ENCODE measurements around the gene SLC25A48.

Gene SLC25A48

DNA sequence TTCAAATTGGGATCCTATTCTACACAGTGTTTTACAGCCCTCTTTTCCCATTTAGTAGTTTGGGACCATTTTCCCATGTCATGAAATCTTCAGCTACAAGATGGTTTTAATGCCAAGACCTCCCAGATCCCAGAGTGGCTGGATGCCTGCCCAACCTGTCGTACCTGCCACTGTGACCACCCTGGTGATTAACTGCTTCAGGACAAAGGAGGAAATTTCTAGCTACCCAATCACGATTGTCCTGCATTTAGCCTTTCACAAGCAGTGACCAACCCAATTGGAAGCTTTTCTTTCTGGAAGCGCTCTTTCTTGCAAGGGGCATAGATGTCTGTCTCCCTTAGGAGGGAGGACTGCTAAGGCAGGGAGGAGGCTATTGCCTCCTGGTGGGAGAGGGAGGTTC is 47.4 kb downstream of the SLC25A48 start:
- no peak for ATAC-seq (replicated peaks; ENCODE audit: extremely low read depth, poor library complexity, severe bottlenecking)
- no peak for DNase-seq (ENCODE audit: low spot score in 2 of 2)
- H3K36me3 Mint-ChIP-seq (ENCODE audit: insufficient read depth), result no peaks in the 10 kb centered on the region
- no peak overlapping the region for H3K27ac Mint-ChIP-seq (ENCODE audit: low read depth)
- H3K4me3 Mint-ChIP-seq, result no peak overlapping the region
- no peaks in the 10 kb centered on the region for H3K4me1 Mint-ChIP-seq
- H3K9me3 Mint-ChIP-seq, result no peaks in the 10 kb centered on the region
- H3K27me3 Mint-ChIP-seq, result peaks cover 88% of the 10 kb centered on the region

DNA sequence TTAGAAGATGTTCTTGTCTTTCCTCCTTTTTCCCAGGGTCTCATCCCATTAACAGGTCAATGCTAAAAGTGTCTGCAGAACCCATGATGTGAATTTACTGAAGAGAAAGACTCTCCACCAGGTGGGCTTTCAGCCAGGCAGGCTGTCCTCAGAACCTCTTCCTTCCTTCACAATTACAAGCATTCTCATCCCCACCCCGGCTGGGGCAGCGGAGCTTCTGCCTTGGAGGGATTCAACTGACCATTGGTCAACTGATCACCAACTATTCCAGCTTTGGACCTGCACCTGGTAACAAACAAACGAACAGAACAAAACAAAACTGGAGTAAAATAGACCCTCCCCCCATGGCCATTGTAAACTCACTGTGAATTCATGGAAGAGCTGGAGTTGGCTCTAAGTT is 48.6 kb downstream of the SLC25A48 start:
- H3K27me3 Mint-ChIP-seq, result peaks cover 76% of the 10 kb centered on the region
- ATAC-seq (replicated peaks; ENCODE audit: extremely low read depth, poor library complexity, severe bottlenecking) (no peak), DNase-seq (ENCODE audit: low spot score in 2 of 2) (no peak)
- H3K9me3 Mint-ChIP-seq, result no peaks in the 10 kb centered on the region
- H3K4me3 Mint-ChIP-seq, result no peak overlapping the region
- no peak overlapping the region for H3K27ac Mint-ChIP-seq (ENCODE audit: low read depth)
- H3K4me1 Mint-ChIP-seq, result peaks cover 7% of the 10 kb centered on the region
- H3K36me3 Mint-ChIP-seq (ENCODE audit: insufficient read depth), result no peaks in the 10 kb centered on the region

DNA sequence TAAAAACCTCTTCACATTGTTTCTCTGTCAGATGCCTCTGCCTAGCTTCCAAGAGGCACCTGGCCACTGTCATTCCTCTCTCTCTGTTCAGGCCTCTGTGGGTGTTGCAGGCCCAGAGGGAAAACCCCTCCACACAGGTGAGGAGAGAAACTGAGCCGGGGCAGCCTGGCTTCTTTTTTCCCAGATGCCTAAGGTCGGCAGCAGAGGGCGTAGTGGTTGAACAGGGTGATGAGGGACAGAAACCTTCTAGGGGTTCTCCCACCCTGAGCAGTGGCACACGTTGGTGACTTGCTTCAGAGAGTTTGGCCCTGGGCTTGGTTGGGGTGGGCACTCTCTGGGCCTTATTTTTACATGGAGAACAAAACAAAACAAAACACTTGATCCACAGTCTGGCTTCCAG is 49.0 kb downstream of the SLC25A48 start:
- ATAC-seq (replicated peaks; ENCODE audit: extremely low read depth, poor library complexity, severe bottlenecking) (no peak), DNase-seq (ENCODE audit: low spot score in 2 of 2) (no peak)
- H3K27me3 Mint-ChIP-seq, result peaks cover 73% of the 10 kb centered on the region
- H3K4me1 Mint-ChIP-seq, result peaks cover 7% of the 10 kb centered on the region
- no peak overlapping the region for H3K4me3 Mint-ChIP-seq
- H3K36me3 Mint-ChIP-seq (ENCODE audit: insufficient read depth), result no peaks in the 10 kb centered on the region
- H3K9me3 Mint-ChIP-seq, result no peaks in the 10 kb centered on the region
- no peak overlapping the region for H3K27ac Mint-ChIP-seq (ENCODE audit: low read depth)

DNA sequence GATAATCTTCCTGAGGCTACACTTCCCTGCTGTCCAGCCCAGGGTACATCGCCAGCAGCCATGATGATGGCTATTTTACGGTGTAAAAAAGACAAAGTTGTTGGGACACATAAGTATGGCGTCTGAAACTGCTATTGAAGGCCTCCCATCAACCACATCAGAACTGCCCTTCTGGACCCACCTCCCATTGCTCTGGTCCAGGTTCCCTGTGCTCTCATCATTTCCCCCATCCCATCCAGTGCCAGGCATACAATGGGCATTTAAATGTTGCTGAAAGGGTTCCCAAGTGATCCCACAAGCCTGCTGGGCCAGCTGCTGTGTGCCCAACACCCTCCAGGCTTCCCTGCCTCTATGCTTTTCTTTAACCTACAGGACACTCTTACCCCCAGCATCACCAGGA is 50.6 kb downstream of the SLC25A48 start:
- DNase-seq (ENCODE audit: low spot score in 2 of 2) (no peak), ATAC-seq (replicated peaks; ENCODE audit: extremely low read depth, poor library complexity, severe bottlenecking) (no peak)
- Mint-ChIP-seq H3K4me1 (peaks cover 7% of the 10 kb centered on the region), H3K36me3 (ENCODE audit: insufficient read depth) (peaks cover 2% of the 10 kb centered on the region), H3K9me3 (no peaks in the 10 kb centered on the region), H3K27me3 (peaks cover 67% of the 10 kb centered on the region), H3K4me3 (no peak overlapping the region), H3K27ac (ENCODE audit: low read depth) (no peak overlapping the region)

DNA sequence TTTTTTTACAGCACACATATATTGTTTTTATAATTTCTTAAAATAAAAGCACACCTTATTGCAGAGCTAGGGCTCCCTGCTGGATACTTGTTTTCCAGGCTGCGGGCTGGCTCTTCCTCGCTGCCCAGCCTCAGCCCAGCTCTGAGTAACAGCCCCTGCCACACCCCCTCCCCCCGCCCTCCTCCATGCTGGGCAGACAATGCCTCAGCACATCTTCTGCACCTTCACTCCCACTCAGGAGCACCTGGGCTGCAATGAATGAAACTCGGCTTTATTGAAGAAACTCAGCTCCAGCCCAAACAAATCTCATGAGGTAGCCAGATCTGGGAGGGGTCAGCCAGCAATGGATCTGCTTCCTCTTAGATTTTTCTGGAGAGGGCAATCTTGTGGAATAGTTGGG is 51.7 kb downstream of the SLC25A48 start:
- no peak overlapping the region for H3K27ac Mint-ChIP-seq (ENCODE audit: low read depth)
- H3K9me3 Mint-ChIP-seq, result no peaks in the 10 kb centered on the region
- no peak for ATAC-seq (replicated peaks; ENCODE audit: extremely low read depth, poor library complexity, severe bottlenecking)
- no peak overlapping the region for H3K4me3 Mint-ChIP-seq
- DNase-seq (ENCODE audit: low spot score in 2 of 2), result no peak
- peaks cover 2% of the 10 kb centered on the region for H3K36me3 Mint-ChIP-seq (ENCODE audit: insufficient read depth)
- peaks cover 12% of the 10 kb centered on the region for H3K4me1 Mint-ChIP-seq
- peaks cover 56% of the 10 kb centered on the region for H3K27me3 Mint-ChIP-seq

DNA sequence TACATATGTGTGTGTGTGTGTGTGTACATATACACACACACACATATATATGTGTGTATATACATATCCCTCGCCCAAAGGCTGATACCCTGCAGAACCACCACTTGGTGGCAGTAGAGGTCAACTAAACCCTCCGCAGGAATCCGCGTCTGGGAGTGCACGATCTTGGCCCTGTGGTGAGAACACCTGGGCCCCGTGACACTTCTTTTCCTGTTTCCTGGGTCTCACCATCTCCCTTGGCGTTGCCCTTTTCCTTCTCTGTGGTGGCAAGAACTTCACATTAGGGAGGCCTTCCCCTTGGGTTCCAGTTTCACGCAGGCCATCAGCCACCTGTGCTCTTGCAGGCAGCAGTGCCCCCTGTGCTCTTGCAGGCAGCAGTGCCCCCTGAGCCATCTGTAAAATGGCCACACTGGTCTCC is 53.0 kb downstream of the SLC25A48 start:
- H3K27ac Mint-ChIP-seq (ENCODE audit: low read depth), result no peak overlapping the region
- DNase-seq (ENCODE audit: low spot score in 2 of 2) (peak; percentile 51 to 57), ATAC-seq (replicated peaks; ENCODE audit: extremely low read depth, poor library complexity, severe bottlenecking) (peak; percentile 87)
- H3K36me3 Mint-ChIP-seq (ENCODE audit: insufficient read depth), result peaks cover 2% of the 10 kb centered on the region
- peaks cover 50% of the 10 kb centered on the region for H3K27me3 Mint-ChIP-seq
- peaks cover 16% of the 10 kb centered on the region for H3K4me1 Mint-ChIP-seq
- H3K9me3 Mint-ChIP-seq, result no peaks in the 10 kb centered on the region
- H3K4me3 Mint-ChIP-seq, result no peak overlapping the region

DNA sequence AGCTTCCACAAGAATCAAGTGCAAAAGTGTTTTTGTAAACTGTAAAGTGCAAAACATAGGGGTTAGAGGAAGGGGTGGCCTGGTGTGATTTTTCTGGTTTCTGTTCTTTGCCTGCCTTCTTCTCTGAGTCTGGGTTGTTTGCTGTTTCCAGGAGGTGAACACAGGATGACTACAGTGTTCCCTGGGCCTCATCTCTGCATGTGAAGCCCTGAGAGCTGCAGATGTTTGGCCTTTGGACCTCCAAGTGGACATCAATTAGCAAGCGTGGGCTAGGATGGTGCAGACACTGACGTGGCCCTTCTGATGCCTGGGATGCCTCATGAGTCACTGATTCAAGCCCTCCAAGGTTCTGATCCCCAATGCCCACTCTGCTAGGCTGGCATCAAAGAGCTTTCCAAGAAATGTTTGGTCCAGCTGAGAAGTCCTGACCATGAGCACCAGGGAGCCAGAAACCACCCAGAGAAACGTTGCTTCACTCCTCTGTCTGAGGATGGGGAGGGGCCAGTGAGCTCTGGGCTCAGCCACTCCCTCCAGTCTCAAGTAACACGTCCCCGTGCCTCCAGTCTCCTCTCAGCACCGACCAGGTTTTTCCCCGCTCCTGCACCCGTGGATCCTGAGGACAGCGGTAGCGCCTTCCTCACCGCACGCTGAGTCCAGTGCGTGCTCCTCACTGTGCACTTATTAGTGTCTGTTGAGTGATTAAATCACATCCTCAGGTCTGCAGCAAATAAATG is 53.6 kb downstream of the SLC25A48 start:
- ATAC-seq (replicated peaks; ENCODE audit: extremely low read depth, poor library complexity, severe bottlenecking), result no peak
- Mint-ChIP-seq H3K27me3 (peaks cover 50% of the 10 kb centered on the region), H3K9me3 (no peaks in the 10 kb centered on the region), H3K36me3 (ENCODE audit: insufficient read depth) (peaks cover 2% of the 10 kb centered on the region), H3K4me3 (no peak overlapping the region), H3K27ac (ENCODE audit: low read depth) (no peak overlapping the region), H3K4me1 (peaks cover 16% of the 10 kb centered on the region)
- no peak for DNase-seq (ENCODE audit: low spot score in 2 of 2)

DNA sequence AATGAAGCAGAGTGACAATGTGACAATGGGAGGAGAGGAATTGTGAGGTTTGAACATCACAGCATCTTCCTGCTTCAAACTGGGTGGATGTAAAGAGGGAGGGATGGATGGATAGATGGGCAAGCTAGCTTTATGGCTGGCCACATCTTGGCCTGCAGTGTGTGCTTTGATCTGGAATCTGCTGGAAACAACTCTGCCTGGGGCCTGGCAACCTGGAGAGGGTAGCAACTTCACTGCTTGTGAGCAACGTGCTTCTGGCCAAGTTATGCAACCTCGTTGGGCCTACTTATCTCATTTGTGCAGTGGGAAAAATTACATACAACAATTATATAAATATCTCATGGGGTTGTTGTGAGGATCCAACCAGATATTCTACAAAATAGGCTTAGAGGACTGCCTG is 55.8 kb downstream of the SLC25A48 start:
- no peak overlapping the region for H3K4me3 Mint-ChIP-seq
- ATAC-seq (replicated peaks; ENCODE audit: extremely low read depth, poor library complexity, severe bottlenecking), result no peak
- no peaks in the 10 kb centered on the region for H3K9me3 Mint-ChIP-seq
- H3K36me3 Mint-ChIP-seq (ENCODE audit: insufficient read depth), result peaks cover 2% of the 10 kb centered on the region
- peaks cover 16% of the 10 kb centered on the region for H3K4me1 Mint-ChIP-seq
- no peak for DNase-seq (ENCODE audit: low spot score in 2 of 2)
- H3K27me3 Mint-ChIP-seq, result peaks cover 42% of the 10 kb centered on the region
- H3K27ac Mint-ChIP-seq (ENCODE audit: low read depth), result no peak overlapping the region

DNA sequence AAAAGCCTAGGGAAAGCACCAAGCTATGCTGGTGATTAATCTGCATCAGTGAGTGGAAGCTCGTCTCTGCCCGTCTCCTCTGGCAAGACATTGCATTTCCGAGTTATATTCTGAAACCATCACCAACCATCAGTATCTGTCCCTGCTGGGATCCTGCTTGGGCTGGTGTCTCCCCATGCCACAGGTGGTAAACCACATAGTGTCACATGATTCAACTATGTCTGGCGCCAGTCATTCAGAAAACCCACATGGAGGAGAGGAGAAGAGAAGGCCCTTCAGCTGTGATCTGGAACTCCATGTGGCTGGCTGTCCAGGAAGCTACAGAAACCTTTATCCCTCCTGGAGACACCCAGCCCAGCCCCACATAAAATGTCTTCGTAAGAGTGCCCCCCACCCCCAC is 56.4 kb downstream of the SLC25A48 start:
- Mint-ChIP-seq H3K27me3 (peaks cover 42% of the 10 kb centered on the region), H3K4me3 (no peak overlapping the region), H3K4me1 (peaks cover 16% of the 10 kb centered on the region), H3K36me3 (ENCODE audit: insufficient read depth) (peaks cover 2% of the 10 kb centered on the region), H3K9me3 (no peaks in the 10 kb centered on the region), H3K27ac (ENCODE audit: low read depth) (no peak overlapping the region)
- ATAC-seq (replicated peaks; ENCODE audit: extremely low read depth, poor library complexity, severe bottlenecking) (peak; percentile 33), DNase-seq (ENCODE audit: low spot score in 2 of 2) (no peak)

DNA sequence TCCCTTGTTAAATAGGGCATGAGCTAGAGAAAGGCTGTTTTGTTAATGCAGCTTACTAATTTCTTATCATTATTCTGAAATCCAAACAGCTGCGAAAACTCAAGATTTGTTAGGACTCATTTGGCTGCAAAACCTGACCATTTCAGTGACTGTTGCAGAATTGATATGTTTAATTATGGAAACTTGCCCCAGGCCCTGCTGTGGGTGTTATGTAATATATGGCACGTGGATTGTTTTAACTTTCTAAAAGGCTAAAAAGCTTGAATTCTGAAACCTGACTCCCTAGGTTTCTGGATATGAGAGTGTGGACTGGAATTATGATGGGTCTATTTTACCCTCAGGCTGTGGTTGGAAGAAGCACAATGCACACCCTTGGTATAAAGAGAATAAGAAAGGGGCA is 56.8 kb downstream of the SLC25A48 start:
- peaks cover 2% of the 10 kb centered on the region for H3K36me3 Mint-ChIP-seq (ENCODE audit: insufficient read depth)
- ATAC-seq (replicated peaks; ENCODE audit: extremely low read depth, poor library complexity, severe bottlenecking) (no peak), DNase-seq (ENCODE audit: low spot score in 2 of 2) (no peak)
- H3K27ac Mint-ChIP-seq (ENCODE audit: low read depth), result no peak overlapping the region
- H3K9me3 Mint-ChIP-seq, result no peaks in the 10 kb centered on the region
- H3K27me3 Mint-ChIP-seq, result peaks cover 44% of the 10 kb centered on the region
- peaks cover 16% of the 10 kb centered on the region for H3K4me1 Mint-ChIP-seq
- no peak overlapping the region for H3K4me3 Mint-ChIP-seq

DNA sequence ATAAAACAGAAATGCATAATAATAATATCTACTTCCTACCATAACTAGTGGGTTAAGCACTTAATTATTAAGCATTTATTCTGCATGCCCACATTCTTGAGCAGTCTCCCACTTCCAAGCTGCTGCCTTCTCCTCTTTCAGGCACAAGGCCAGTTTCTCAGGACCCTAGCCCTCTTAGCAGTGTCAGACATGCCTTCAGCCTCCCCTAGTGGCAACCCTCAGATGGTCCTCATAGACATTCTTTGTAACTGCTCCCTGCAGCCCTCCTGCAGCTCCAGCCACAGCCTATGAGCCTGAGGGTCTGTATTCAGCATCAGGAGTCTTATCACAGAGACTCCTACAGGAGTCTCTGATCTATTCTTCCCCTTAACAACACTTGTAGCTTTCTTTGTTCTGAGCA is 57.3 kb downstream of the SLC25A48 start:
- H3K27ac Mint-ChIP-seq (ENCODE audit: low read depth), result no peak overlapping the region
- H3K4me1 Mint-ChIP-seq, result peaks cover 16% of the 10 kb centered on the region
- peaks cover 2% of the 10 kb centered on the region for H3K36me3 Mint-ChIP-seq (ENCODE audit: insufficient read depth)
- no peaks in the 10 kb centered on the region for H3K9me3 Mint-ChIP-seq
- no peak overlapping the region for H3K4me3 Mint-ChIP-seq
- no peak for DNase-seq (ENCODE audit: low spot score in 2 of 2)
- H3K27me3 Mint-ChIP-seq, result peaks cover 50% of the 10 kb centered on the region
- ATAC-seq (replicated peaks; ENCODE audit: extremely low read depth, poor library complexity, severe bottlenecking), result no peak

DNA sequence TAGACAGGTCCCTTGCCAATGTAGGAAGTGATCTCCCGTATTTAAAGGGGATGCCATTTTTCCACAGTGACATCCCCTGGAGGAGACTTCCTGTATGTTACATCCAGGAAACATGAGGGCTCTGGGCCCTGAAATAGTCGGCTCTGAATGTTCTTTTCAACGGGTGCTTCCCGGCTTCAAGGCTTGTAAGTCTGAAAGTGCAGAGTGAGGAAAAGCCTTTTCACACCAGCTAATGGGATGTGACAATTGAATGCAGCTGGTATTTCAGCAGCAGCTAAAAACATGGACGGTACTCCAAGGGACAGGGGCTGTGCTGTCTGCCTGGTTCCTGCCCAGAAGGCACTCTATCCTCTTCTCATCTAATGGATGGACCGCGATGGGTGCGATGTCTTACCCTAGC is 59.8 kb downstream of the SLC25A48 start:
- DNase-seq (ENCODE audit: low spot score in 2 of 2) (no peak), ATAC-seq (replicated peaks; ENCODE audit: extremely low read depth, poor library complexity, severe bottlenecking) (no peak)
- Mint-ChIP-seq H3K4me3 (no peak overlapping the region), H3K36me3 (ENCODE audit: insufficient read depth) (no peaks in the 10 kb centered on the region), H3K4me1 (peaks cover 9% of the 10 kb centered on the region), H3K27ac (ENCODE audit: low read depth) (no peak overlapping the region), H3K9me3 (no peaks in the 10 kb centered on the region), H3K27me3 (peaks cover 67% of the 10 kb centered on the region)

DNA sequence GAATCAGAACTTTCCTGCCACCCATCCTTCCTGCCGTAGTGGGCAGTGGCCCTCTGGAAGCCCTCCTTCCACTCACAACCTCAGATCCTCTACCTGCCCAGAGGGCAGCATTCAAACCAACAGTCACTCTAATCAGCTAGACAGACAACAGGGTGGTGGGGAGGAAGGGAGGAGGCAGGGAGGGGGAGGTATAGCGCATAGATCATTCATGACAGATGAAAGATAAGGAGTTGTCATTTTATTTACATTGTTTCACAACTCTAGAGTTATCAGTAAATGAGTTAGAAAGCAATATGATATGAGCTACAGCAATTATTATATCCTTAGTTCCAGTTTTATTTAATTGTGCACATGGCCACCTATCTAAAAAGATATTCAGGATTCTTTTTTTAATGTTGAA is 60.3 kb downstream of the SLC25A48 start:
- no peak for ATAC-seq (replicated peaks; ENCODE audit: extremely low read depth, poor library complexity, severe bottlenecking)
- peaks cover 70% of the 10 kb centered on the region for H3K27me3 Mint-ChIP-seq

More for the DNA sequence above, 60.3 kb downstream of the SLC25A48 start:
- H3K4me3 Mint-ChIP-seq, result no peak overlapping the region
- H3K36me3 Mint-ChIP-seq (ENCODE audit: insufficient read depth), result no peaks in the 10 kb centered on the region
- H3K4me1 Mint-ChIP-seq, result peaks cover 9% of the 10 kb centered on the region
- no peak for DNase-seq (ENCODE audit: low spot score in 2 of 2)
- H3K27ac Mint-ChIP-seq (ENCODE audit: low read depth), result no peak overlapping the region
- no peaks in the 10 kb centered on the region for H3K9me3 Mint-ChIP-seq
